Gastroesophageal sphincter (tissue), 4 donors: ENCODE results near the gene HS3ST3A1. TPM values are rescaled to one million over a fixed set of nuclear protein-coding genes. Genes with fewer than 3 reads are reported as not detected.

Source experiments
- ATAC-seq: fragments of 150-250 bp; one replicate; pipeline ENCODE4 v1.9.1; 2016; ENCODE audit warnings: mild to moderate bottlenecking, moderate library complexity
- H3K27ac ChIP-seq, 4 donors: fragments of 200-600 bp; sonication (generic) in 3 of 4; 1 replicate in 3 of 4; 2 replicates in 1 of 4; pipeline ENCODE4 v1.5.1; 2016 to 2019
- H3K27me3 ChIP-seq: fragments of 200-600 bp; sonication (generic); one replicate; pipeline ENCODE4 v1.5.1; 2019
- H3K36me3 ChIP-seq, 2 donors: fragments of 200-600 bp; sonication (generic); one replicate each; pipeline ENCODE4 v1.5.1; 2019; ENCODE audit warnings: control low read depth in 1 of 2
- H3K4me1 ChIP-seq, 3 donors: fragments of 200-600 bp; sonication (generic); 1 replicate in 2 of 3; 2 replicates in 1 of 3; pipeline ENCODE4 v1.5.1; 2016 to 2019; ENCODE audit warnings: control low read depth in 2 of 3
- H3K4me3 ChIP-seq, 2 donors: fragments of 200-600 bp; sonication (generic); one replicate each; pipeline ENCODE4 v1.5.1; 2019; ENCODE audit warnings: mild to moderate bottlenecking in 1 of 2, moderate library complexity in 1 of 2
- H3K9me3 ChIP-seq, 3 donors: fragments of 200-600 bp; sonication (generic); one replicate each; pipeline ENCODE4 v1.5.1; 2017 to 2019; ENCODE audit warnings: control low read depth in 2 of 3
- CTCF ChIP-seq, 4 experiments: fragments of 200-600 bp in 2 of 4; fragments of 450-650 bp in 2 of 4; sonication (generic) in 1 of 4; IDR thresholded peaks; one replicate each; pipeline ENCODE4 v1.5.1; 2017 to 2019; ENCODE audit warnings: antibody characterized with exemption in 4 of 4, mild to moderate bottlenecking in 2 of 4, moderate library complexity in 2 of 4
- EP300 ChIP-seq: sonication (generic); formaldehyde crosslinking; IDR thresholded peaks from one replicate; pipeline ENCODE4 v1.6.1; 2017; ENCODE audit warnings: antibody characterized with exemption, mild to moderate bottlenecking
- POLR2A ChIP-seq, 2 donors: fragments of 450-650 bp; IDR thresholded peaks; one replicate each; pipeline ENCODE4 v1.6.1; 2017; ENCODE audit warnings: antibody characterized with exemption in 2 of 2, mild to moderate bottlenecking in 2 of 2, moderate library complexity in 1 of 2
- POLR2AphosphoS5 ChIP-seq: sonication (generic); formaldehyde crosslinking; IDR thresholded peaks from one replicate; pipeline ENCODE4 v1.6.1; 2017; ENCODE audit warnings: antibody characterized with exemption
- WGBS, 2 donors: methylation state at CpG; one replicate each; pipeline ENCODE4 v1.1.5; 2018; ENCODE audit warnings: low coverage in 1 of 2; 5-methylcytosine and 5-hydroxymethylcytosine counted together
- total RNA-seq, 4 donors: library from RNA; depleted of rRNA; stranded (reverse); fragments of >200 nt; gene quantifications; one replicate each; pipeline ENCODE4 v1.1.0, GENCODE V29; 2016

The HS3ST3A1 gene
- total RNA-seq, 4 donors from 2014 or later = 5.9 to 10.9 (median 8.9) TPM

GRCh38 chr17:13545941-13546340, 55.8 kb downstream of the HS3ST3A1 start:
- ATAC-seq = no peak
- WGBS, 2 donors = 40 to 63% methylated on average over 5 to 6 of the region's 8 CpGs
- H3K4me1 ChIP-seq = peaks cover 0 to 5% (median 0%) of the 10 kb centered on the region in 3 donors

GRCh38 chr17:13544765-13545164, 57.0 kb downstream of the HS3ST3A1 start:
- TF ChIP-seq CTCF (IDR thresholded peaks at IDR 0.05) = no peak
- no peak for TF ChIP-seq POLR2A (IDR thresholded peaks at IDR 0.05)
- no peak for TF ChIP-seq EP300
- TF ChIP-seq POLR2AphosphoS5 = no peak
- no peaks in the 10 kb centered on the region for H3K27me3 ChIP-seq
- H3K4me3 ChIP-seq = no peak overlapping the region
- H3K4me1 ChIP-seq = peaks cover 0 to 5% (median 0%) of the 10 kb centered on the region in 3 donors
- H3K27ac ChIP-seq = peak overlapping the region in 3 of 4 donors; percentile 17 to 37 (median 35)
- no peaks in the 10 kb centered on the region for H3K36me3 ChIP-seq
- ATAC-seq = peak; percentile 37
- 46 to 62% methylated on average over 5 to 6 of the region's 9 CpGs for WGBS, 2 donors
- H3K9me3 ChIP-seq = no peaks in the 10 kb centered on the region

More at GRCh38 chr17:13545941-13546340, 55.8 kb downstream of the HS3ST3A1 start:
- Histone ChIP-seq H3K27ac (no peak overlapping the region), H3K27me3 (no peaks in the 10 kb centered on the region), H3K36me3 (no peaks in the 10 kb centered on the region), H3K4me3 (no peak overlapping the region), H3K9me3 (peaks cover 0 to 8% (median 0%) of the 10 kb centered on the region in 3 donors)
- TF ChIP-seq POLR2AphosphoS5 (no peak), EP300 (no peak), CTCF (IDR thresholded peaks at IDR 0.05) (no peak), POLR2A (IDR thresholded peaks at IDR 0.05) (no peak)

GRCh38 chr17:13544292-13544691, 57.4 kb downstream of the HS3ST3A1 start:
- Histone ChIP-seq H3K4me3 (no peak overlapping the region), H3K27me3 (no peaks in the 10 kb centered on the region), H3K27ac (peak overlapping the region in 2 of 4 donors; percentile 17 to 35), H3K9me3 (no peaks in the 10 kb centered on the region), H3K4me1 (peaks cover 0 to 5% (median 0%) of the 10 kb centered on the region in 3 donors), H3K36me3 (no peaks in the 10 kb centered on the region)
- peak; percentile 22 for TF ChIP-seq POLR2AphosphoS5
- TF ChIP-seq CTCF (IDR thresholded peaks at IDR 0.05) = no peak
- 9 to 30% methylated on average over 2 to 5 of the region's 7 CpGs for WGBS, 2 donors
- peak; percentile 85 for ATAC-seq

GRCh38 chr17:13542636-13543035, 59.1 kb downstream of the HS3ST3A1 start:
- Histone ChIP-seq H3K36me3 (no peaks in the 10 kb centered on the region), H3K4me1 (peaks cover 0 to 5% (median 0%) of the 10 kb centered on the region in 3 donors), H3K9me3 (no peaks in the 10 kb centered on the region), H3K4me3 (no peak overlapping the region), H3K27me3 (no peaks in the 10 kb centered on the region), H3K27ac (peak overlapping the region in 1 of 4 donors; percentile 47)
- ATAC-seq = no peak
- no peak for TF ChIP-seq POLR2A (IDR thresholded peaks at IDR 0.05)
- TF ChIP-seq POLR2AphosphoS5 = no peak
- TF ChIP-seq CTCF (IDR thresholded peaks at IDR 0.05) = no peak
- no peak for TF ChIP-seq EP300

GRCh38 chr17:13541032-13541480, 60.7 kb downstream of the HS3ST3A1 start:
- ATAC-seq = peak; percentile 57
- no peaks in the 10 kb centered on the region for H3K36me3 ChIP-seq
- 30 to 57% methylated on average over 1 to 2 of the region's 2 CpGs for WGBS, 2 donors
- peaks cover 0 to 5% (median 0%) of the 10 kb centered on the region in 3 donors for H3K4me1 ChIP-seq
- no peak for TF ChIP-seq CTCF (IDR thresholded peaks at IDR 0.05)
- TF ChIP-seq POLR2A (IDR thresholded peaks at IDR 0.05) = no peak
- no peak for TF ChIP-seq EP300
- no peak for TF ChIP-seq POLR2AphosphoS5
- no peak overlapping the region for H3K4me3 ChIP-seq
- no peaks in the 10 kb centered on the region for H3K27me3 ChIP-seq
- H3K9me3 ChIP-seq = no peaks in the 10 kb centered on the region
- H3K27ac ChIP-seq = peak overlapping the region in 3 of 4 donors; percentile 10 to 47 (median 38)
